ENCODE results near the gene LRRC37A. TPM values are rescaled to one million over a fixed set of nuclear protein-coding genes. Genes with fewer than 3 reads are reported as not detected.
A peak's percentile ranks its signal among the peaks of the same experiment; 100 is the strongest.
"Not testable (repeated sequence)": the region's sequence is repeated elsewhere in the genome, so short reads cannot be mapped to it uniquely, and the experiment has no call there.

Gene LRRC37A
- total RNA-seq, result 1 to 10 TPM; 1.6 to 4.2 (median 2.2) TPM

GRCh38 chr17:46294831-46295230, at the start of gene LRRC37A:
Gene LRRC37A, plus strand, starts transcription at chr17:46295131. Its CDS starts 3 bp downstream, at chr17:46295134.
- ATAC-seq (ENCODE audit: low FRiP score); DNase-seq (ENCODE audit: low spot score): not testable (repeated sequence)

- DNase-seq (ENCODE audit: low spot score); ATAC-seq (ENCODE audit: low FRiP score): not testable (repeated sequence)
Measured at GRCh38 chr17:46249153-46249552, 45.8 kb upstream of the LRRC37A start.

- ATAC-seq (ENCODE audit: low FRiP score); DNase-seq (ENCODE audit: low spot score): not testable (repeated sequence)
Measured at GRCh38 chr17:46252804-46253203, 42.1 kb upstream of the LRRC37A start.

- DNase-seq (ENCODE audit: low spot score) (peak; percentile 33), ATAC-seq (ENCODE audit: low FRiP score) (peak; percentile 62)
Measured at GRCh38 chr17:46253722-46254121, 41.2 kb upstream of the LRRC37A start.

- ATAC-seq (ENCODE audit: low FRiP score), result not testable (repeated sequence)
Measured at GRCh38 chr17:46254215-46254614, 40.7 kb upstream of the LRRC37A start.

GRCh38 chr17:46256369-46256768, 38.6 kb upstream of the LRRC37A start:
- ATAC-seq (ENCODE audit: low FRiP score); DNase-seq (ENCODE audit: low spot score): not testable (repeated sequence)

More at GRCh38 chr17:46254215-46254614, 40.7 kb upstream of the LRRC37A start:
- not testable (repeated sequence) for DNase-seq (ENCODE audit: low spot score)

GRCh38 chr17:46259845-46260661, 34.9 kb upstream of the LRRC37A start:
- ATAC-seq (ENCODE audit: low FRiP score), result peak; percentile 87
- DNase-seq (ENCODE audit: low spot score), result not testable (repeated sequence)

GRCh38 chr17:46262271-46262670, 32.7 kb upstream of the LRRC37A start:
- no peak for ATAC-seq (ENCODE audit: low FRiP score)
- no peak for DNase-seq (ENCODE audit: low spot score)
- no peak for TF ChIP-seq CTCF (IDR thresholded peaks at IDR 0.05)

GRCh38 chr17:46264456-46265198, 30.3 kb upstream of the LRRC37A start:
- no peak for TF ChIP-seq CTCF (IDR thresholded peaks at IDR 0.05)
- DNase-seq (ENCODE audit: low spot score) (no peak), ATAC-seq (ENCODE audit: low FRiP score) (no peak)

- DNase-seq (ENCODE audit: low spot score); ATAC-seq (ENCODE audit: low FRiP score): not testable (repeated sequence)
Measured at GRCh38 chr17:46266063-46266655, 28.8 kb upstream of the LRRC37A start.

- ATAC-seq (ENCODE audit: low FRiP score) (peak; percentile 97), DNase-seq (ENCODE audit: low spot score) (peak; percentile 29)
- TF ChIP-seq CTCF (IDR thresholded peaks at IDR 0.05), result no peak
Measured at GRCh38 chr17:46266656-46267544, 28.0 kb upstream of the LRRC37A start.

Measured in omental fat pad (tissue), 4 donors.